Globus pallidus (tissue), 1 donor: ENCODE measurements around the gene SLC25A47.

Experiments used
- DNase-seq: peaks from one replicate; pipeline ENCODE4 v3.0.0-alpha.2; 2015; ENCODE audit warnings: low spot score

SLC25A47 gene

GRCh38 chr14:100348784-100349685, 25.9 kb downstream of the SLC25A47 start:
- DNase-seq, result no peak

DNA sequence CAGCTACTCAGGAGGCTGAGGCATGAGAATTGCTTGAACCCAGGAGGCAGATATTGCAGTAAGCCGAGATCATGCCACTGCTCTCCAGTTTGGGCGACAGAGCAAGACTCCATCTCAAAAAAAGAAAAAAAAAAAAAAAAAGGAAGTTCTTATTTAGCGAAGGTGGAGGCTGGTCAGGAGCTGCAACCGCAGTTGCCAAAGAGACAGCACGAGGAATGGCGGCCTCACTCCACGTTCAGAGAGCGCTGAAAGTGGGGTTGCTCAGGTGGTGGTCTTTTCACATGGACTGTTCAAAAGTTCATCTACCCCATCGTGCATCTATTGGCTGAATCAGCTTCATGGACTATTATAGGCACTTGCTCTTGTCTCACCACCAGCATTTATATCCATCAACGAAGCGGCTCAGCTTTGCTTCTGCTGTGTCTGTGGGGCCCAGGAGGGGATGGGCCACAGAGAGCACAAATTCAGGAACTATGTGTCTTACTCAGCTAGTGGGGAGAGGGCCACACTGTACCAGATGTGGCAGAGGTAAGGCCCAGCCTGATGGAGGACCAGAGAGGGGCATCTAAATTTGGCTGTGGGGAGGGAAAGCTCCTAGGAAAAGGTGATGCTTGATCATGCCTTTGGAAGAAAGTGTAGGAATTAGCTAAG, 27.3 kb downstream of the SLC25A47 start:
- DNase-seq, result peak; percentile 19

DNA sequence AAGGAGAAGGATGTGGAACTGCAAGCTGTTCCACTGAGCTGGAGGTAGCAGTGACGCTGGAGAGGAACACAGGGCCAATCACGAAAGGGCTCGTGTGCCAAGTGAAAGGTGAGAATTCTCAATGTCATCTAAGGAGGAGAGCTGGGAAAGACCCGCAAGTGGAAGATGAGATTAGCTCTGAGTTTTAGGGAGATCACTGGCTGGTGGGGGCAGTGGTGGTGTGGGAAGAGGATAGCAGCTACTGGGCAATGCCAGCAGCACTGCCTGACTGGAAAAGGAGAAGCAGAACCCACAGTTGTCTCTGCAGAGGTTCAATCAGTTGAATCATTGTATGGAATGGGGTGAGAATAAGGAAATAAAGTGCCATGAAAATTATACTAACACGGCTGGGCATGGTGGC, 27.8 kb downstream of the SLC25A47 start:
- no peak for DNase-seq

GRCh38 chr14:100358396-100358795, 35.3 kb downstream of the SLC25A47 start:
- DNase-seq, result no peak

- DNase-seq, result no peak
Measured at GRCh38 chr14:100359111-100359510, 36.0 kb downstream of the SLC25A47 start.

GRCh38 chr14:100359881-100360280, 36.7 kb downstream of the SLC25A47 start:
- no peak for DNase-seq

DNA sequence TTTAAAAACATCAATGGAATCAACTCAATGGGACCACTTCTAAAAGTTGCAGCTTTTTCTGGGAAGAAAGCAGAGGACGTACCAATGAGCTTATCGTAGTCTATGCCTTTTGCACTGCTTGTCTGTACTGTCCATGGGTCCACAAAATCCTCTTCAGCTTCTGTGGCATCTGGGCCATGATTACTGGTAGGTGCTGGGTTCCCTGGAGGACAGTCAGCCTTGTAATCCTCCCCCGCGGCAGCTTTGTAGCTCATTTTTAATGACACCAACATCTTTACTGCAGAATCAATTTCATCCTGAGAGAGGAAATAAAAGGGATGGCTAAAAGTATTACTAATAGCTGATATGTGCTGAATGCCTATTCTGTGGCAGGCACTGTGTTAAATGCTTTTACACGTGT, 38.5 kb downstream of the SLC25A47 start:
- no peak for DNase-seq

GRCh38 chr14:100362311-100362927, 39.3 kb downstream of the SLC25A47 start:
- DNase-seq, result no peak

DNA sequence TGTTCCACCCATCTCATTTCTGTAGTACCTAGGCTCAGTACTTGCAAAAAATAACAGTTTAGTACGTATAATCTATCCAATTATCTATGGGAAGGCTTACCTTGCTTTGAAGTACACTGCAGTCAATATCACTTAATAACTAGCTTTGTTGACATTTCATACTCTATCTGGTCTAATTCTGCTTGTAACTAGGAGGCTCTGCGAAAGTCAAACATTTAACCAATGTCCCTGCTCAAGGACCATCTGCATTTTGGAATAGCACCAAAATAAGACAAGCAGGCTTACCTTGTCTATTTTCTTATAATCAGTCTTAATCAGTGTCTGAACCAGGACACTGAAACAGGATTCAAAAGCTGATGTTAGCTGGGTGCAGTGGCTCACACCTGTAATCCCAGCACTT, 39.9 kb downstream of the SLC25A47 start:
- no peak for DNase-seq

- DNase-seq, result no peak
Measured at GRCh38 chr14:100364403-100364802, 41.3 kb downstream of the SLC25A47 start.

GRCh38 chr14:100365741-100366140, 42.6 kb downstream of the SLC25A47 start:
- no peak for DNase-seq

DNA sequence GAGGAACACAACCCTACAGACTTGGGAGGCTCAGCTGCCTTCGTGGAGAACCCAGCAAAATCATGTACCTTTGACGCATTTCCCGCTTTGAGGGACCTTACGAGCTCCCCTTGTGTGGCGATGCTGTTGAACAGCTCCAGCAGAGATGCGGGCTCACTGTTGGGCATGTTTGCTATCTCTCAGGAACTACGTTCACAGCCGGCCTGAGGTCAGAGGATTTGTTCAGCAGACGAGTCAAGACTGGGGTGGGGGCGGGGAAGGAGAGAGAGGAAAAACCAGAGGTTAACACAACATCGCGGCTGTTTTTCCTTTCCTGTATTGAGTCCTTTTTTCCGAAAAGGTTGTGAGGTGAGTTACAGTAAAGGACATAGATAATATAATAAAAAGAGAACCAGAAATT, 45.9 kb downstream of the SLC25A47 start:
- no peak for DNase-seq

DNA sequence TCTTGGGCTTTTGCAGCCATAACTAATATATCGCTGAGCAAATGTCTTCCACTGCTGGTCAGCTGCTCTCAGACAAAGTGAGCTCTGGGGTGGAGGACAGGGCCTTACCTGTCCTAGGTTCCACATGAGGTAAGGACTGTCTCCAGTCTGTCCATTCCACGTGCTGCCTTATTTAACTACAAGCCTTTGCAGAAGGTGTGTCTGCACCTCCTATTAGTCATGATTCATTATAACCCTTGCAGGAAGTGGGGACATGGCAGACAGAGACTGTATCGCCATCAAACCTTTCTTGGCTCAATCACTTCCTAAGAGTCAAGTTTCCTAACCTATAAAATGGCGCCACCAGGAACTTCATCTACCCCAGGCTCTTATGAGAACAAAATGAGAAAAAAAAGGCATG, 46.9 kb downstream of the SLC25A47 start:
- DNase-seq, result no peak

- no peak for DNase-seq
Measured at GRCh38 chr14:100371773-100372172, 48.6 kb downstream of the SLC25A47 start.

DNA sequence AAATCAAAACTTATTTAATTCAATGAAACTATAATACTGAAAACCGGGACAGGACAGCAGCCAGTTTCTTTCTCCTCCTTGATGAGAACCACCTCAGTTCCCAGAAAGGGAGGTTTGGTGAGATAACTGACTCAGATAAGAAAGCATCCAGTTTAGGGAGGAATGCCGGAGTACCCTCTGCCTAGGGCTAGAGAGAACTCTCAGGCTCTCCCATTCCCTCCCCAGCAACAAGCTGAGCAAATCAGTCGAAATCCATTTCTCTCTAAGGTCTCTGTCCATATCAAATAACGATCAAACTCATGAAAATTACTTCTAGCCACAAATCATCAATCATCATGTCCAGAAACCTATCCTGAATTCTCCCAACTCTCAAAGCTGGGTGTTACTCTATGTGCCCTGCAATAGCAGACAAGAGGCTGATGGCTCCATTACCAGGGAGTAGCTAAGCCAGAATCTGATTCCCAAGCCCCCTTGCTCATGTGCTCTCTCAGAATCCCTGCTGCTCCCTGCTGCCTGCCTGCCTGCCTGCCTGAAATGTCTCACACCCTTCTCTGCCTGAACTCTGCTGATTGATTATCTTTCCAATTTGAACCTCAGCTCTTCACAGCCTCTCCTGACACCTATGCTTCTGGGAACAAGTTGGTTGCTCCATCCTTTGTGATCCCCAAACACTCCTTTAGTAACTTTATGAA, 49.4 kb downstream of the SLC25A47 start:
- DNase-seq, result no peak

GRCh38 chr14:100374270-100374669, 51.1 kb downstream of the SLC25A47 start:
- no peak for DNase-seq

GRCh38 chr14:100374876-100375265, 51.7 kb downstream of the SLC25A47 start:
- no peak for DNase-seq

DNA sequence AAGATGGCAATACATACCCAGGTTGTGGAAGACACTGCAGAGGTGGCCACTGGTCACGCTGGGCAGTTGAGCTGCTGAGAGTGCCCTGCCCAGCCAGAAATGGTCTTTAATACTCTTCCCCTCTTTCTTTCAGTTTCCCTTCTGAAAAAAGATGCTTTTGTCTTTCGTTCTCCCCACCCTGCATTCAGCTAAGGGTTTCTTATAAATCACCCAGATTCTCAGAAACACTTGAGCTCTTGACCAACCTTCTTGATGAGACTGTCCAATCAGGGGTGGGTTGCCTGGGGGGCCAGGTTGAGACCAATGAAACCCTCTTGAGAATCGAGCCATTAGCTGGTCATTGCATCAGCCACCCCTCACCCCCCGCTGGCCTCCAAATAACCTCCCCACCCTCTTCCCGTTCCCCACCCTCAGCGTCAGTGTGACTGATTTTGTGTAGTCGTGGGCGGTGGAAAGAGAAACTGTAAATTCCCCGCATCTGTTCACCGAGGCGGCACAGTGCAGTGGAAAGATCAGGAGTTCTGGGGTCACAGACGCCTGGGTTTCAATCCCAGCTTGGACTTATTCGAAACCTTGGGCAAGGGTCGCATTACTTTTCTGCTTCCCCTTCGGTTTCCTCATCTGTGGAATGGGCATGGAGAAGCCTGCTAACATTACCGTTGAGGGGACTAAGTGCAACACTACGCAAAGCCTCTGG, 52.3 kb downstream of the SLC25A47 start:
- DNase-seq, result no peak

- peak; percentile 91 for DNase-seq
Measured at GRCh38 chr14:100375963-100376735, 53.0 kb downstream of the SLC25A47 start, which contains the start of gene WDR25. Gene WDR25, plus strand, starts transcription at chr14:100376485.

DNA sequence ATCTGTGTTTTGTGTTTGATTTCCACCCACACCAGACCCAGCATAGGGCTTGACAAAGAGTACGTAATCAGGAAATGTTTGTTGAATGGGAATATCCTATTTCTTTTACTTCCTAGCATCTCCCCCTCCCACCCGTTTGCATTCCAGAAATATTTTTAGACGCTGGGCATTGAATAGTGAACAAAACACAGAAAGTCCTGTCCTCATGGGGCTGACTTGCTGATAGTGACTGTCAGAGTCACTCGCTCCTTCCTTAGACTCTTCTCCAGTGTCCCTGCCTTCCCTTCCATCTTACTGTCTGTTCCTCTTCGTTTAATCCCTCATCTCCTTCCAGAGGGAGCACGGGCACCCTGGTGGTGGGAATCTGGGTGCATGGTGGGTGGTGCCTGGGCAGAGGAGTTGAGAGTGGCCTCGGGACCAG, 53.6 kb downstream of the SLC25A47 start:
- DNase-seq, result no peak
